ENCODE results near the gene TICRR. TPM values are rescaled to one million over a fixed set of nuclear protein-coding genes. Genes with fewer than 3 reads are reported as not detected.

TICRR gene
- total and polyA plus RNA-seq, 2 of the 13 experiments (the other 11 are each of a cell fraction or from before 2014, with no cell fraction given) = 4.1 to 14.3 TPM

GRCh38 chr15:89575656-89576416, 567 bp downstream of the TICRR start (continued):
- TF ChIP-seq TERF1 (CRISPR knock-in tag; IDR thresholded peaks at IDR 0.05) (no peak), POLR2G (IDR thresholded peaks at IDR 0.05; ENCODE audit: low read depth, low read length) (no peak), YY1 (IDR thresholded peaks at IDR 0.05; ENCODE audit: insufficient read depth, insufficient replicate concordance, low read depth, low read length) (no peak), SIX4 (CRISPR knock-in tag; IDR thresholded peaks at IDR 0.05) (no peak), IRF2 (CRISPR knock-in tag; IDR thresholded peaks at IDR 0.05) (no peak), HNF1A (IDR thresholded peaks at IDR 0.05; ENCODE audit: low read depth) (no peak), HNF1A (CRISPR knock-in tag; IDR thresholded peaks at IDR 0.05; ENCODE audit: borderline replicate concordance) (no peak), ZNF484 (CRISPR knock-in tag; IDR thresholded peaks at IDR 0.05; ENCODE audit: borderline replicate concordance, low read depth) (no peak), GABPB1 (CRISPR knock-in tag; IDR thresholded peaks at IDR 0.05) (no peak; the same call in 1 of the 2 replicates), AGO2 (optimal IDR thresholded peaks at IDR 0.05; ENCODE audit: low read depth, low read length) (peak; percentile 72), BORCS8-MEF2B (CRISPR knock-in tag; IDR thresholded peaks at IDR 0.05) (no peak), CHCHD3 (CRISPR knock-in tag; IDR thresholded peaks at IDR 0.05) (no peak)
- TF ChIP-seq, protein P1, sequence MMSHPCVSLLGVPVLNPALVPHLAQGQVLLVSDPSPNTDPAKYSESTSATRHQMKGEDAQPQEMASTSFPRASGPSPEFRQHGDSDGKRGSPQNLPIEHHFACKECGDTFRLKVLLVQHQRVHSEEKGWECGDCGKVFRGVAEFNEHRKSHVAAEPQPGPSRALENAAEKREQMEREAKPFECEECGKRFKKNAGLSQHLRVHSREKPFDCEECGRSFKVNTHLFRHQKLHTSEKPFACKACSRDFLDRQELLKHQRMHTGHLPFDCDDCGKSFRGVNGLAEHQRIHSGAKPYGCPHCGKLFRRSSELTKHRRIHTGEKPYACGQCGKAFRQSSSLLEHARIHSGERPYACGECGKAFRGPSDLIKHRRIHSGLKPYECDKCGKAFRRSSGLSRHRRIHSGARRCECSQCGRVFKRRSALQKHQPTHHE (CRISPR knock-in tag; IDR thresholded peaks at IDR 0.05; ENCODE audit: borderline replicate concordance) = no peak
- TF ChIP-seq, protein P2, sequence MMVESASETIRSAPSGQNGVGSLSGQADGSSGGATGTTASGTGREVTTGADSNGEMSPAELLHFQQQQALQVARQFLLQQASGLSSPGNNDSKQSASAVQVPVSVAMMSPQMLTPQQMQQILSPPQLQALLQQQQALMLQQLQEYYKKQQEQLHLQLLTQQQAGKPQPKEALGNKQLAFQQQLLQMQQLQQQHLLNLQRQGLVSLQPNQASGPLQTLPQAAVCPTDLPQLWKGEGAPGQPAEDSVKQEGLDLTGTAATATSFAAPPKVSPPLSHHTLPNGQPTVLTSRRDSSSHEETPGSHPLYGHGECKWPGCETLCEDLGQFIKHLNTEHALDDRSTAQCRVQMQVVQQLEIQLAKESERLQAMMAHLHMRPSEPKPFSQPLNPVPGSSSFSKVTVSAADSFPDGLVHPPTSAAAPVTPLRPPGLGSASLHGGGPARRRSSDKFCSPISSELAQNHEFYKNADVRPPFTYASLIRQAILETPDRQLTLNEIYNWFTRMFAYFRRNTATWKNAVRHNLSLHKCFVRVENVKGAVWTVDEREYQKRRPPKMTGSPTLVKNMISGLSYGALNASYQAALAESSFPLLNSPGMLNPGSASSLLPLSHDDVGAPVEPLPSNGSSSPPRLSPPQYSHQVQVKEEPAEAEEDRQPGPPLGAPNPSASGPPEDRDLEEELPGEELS (CRISPR knock-in tag; IDR thresholded peaks at IDR 0.05) = no peak; the same call in 1 of the 2 replicates
- TF ChIP-seq, protein P3, sequence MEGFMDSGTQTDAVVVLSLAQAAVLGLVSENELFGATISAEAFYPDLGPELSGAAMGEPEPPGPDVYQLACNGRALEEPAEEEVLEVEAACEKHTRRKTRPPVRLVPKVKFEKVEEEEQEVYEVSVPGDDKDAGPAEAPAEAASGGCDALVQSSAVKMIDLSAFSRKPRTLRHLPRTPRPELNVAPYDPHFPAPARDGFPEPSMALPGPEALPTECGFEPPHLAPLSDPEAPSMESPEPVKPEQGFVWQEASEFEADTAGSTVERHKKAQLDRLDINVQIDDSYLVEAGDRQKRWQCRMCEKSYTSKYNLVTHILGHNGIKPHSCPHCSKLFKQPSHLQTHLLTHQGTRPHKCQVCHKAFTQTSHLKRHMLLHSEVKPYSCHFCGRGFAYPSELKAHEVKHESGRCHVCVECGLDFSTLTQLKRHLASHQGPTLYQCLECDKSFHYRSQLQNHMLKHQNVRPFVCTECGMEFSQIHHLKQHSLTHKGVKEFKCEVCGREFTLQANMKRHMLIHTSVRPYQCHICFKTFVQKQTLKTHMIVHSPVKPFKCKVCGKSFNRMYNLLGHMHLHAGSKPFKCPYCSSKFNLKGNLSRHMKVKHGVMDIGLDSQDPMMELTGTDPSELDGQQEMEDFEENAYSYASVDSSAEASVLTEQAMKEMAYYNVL (CRISPR knock-in tag; IDR thresholded peaks at IDR 0.05; ENCODE audit: borderline replicate concordance) = 0 out of 2 replicates have a peak, but pooled peaks have one; percentile 46
